SU-DHL-6 (cell line): ENCODE measurements around the gene CABP2.

Experiments used
- EZH2phosphoT487 ChIP-seq: fragments of 200-600 bp; sonication (generic), shearing (Covaris generic); conservative IDR thresholded peaks from 2 replicates; pipeline ENCODE4 v1.6.1; 2018; ENCODE audit warnings: mild to moderate bottlenecking, antibody characterized with exemption, low read length, moderate library complexity, mixed read lengths
- TF ChIP-seq, protein P1 (sequence below): fragments of 200-600 bp; sonication (generic); IDR thresholded peaks from one replicate; pipeline ENCODE4 v1.5.1; 2017; ENCODE audit warnings: antibody characterized with exemption, mild to moderate bottlenecking, low read length, moderate library complexity; ENCODE audit not compliant: insufficient read depth, poor library complexity, severe bottlenecking

DNA sequence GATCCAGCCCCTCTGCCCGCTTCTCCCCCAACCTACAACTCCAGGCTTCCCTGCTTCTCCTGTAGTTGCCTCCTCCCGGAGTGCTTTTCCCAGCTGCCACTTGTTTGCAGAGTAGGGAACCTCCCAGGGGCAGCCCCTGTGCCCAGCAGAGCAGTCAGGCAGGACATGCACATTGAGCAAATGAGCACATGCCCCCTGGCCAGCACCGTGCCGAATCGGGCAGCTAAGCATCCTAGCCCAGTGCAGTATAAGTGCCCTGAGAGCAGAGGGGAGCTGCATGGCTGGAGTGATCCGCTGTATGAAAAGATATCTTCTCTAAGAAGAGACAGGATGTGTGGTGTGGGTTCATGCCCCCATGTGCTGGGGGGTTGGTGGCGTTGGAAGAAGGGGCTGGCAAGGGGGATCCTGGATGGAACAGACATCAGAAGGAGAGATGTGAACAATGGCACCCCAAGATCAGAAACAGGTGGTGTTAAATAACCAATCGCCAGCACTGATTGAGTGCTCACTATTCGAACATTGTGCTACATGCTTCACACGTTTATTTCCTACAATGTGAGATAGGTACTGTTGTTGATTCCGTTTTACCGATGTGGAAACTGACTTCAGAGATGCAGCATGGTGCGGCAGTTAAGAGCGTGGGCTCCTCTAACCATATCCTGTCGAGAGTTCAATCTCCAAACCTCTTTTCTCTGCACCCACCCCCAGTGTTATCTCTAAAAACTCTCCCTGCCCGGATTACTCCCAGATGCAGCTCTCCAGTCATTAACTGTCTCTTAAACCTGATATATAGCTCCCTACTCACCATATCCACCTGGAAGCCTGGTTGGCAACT is 39.2 kb downstream of the CABP2 start:
- TF ChIP-seq, protein P1, sequence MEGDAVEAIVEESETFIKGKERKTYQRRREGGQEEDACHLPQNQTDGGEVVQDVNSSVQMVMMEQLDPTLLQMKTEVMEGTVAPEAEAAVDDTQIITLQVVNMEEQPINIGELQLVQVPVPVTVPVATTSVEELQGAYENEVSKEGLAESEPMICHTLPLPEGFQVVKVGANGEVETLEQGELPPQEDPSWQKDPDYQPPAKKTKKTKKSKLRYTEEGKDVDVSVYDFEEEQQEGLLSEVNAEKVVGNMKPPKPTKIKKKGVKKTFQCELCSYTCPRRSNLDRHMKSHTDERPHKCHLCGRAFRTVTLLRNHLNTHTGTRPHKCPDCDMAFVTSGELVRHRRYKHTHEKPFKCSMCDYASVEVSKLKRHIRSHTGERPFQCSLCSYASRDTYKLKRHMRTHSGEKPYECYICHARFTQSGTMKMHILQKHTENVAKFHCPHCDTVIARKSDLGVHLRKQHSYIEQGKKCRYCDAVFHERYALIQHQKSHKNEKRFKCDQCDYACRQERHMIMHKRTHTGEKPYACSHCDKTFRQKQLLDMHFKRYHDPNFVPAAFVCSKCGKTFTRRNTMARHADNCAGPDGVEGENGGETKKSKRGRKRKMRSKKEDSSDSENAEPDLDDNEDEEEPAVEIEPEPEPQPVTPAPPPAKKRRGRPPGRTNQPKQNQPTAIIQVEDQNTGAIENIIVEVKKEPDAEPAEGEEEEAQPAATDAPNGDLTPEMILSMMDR = no peak
- TF ChIP-seq EZH2phosphoT487 = no peak
